ENCODE results near the gene CASP9. TPM values are rescaled to one million over a fixed set of nuclear protein-coding genes. Genes with fewer than 3 reads are reported as not detected.

CASP9 gene
- total RNA-seq, 1 donor from 2014 or later, result 18.6 TPM

GRCh38 chr1:15542388-15543250 lies 18.6 kb upstream of the CASP9 start:
- Mint-ChIP-seq H3K4me1 (ENCODE audit: low read depth) (no peaks in the 10 kb centered on the region), H3K27ac (no peak overlapping the region), H3K36me3 (ENCODE audit: low read depth) (peaks cover 32% of the 10 kb centered on the region), H3K9me3 (no peaks in the 10 kb centered on the region), H3K27me3 (ENCODE audit: low read depth) (no peaks in the 10 kb centered on the region), H3K4me3 (ENCODE audit: low read depth) (no peak overlapping the region)
- intact Hi-C loops (cut with micrococcal nuclease), result no loop called here
- DNase-seq (ENCODE audit: low spot score), result no peak

- peaks cover 42% of the 10 kb centered on the region for H3K36me3 Mint-ChIP-seq (ENCODE audit: low read depth)
- intact Hi-C loops (cut with micrococcal nuclease), result no loop called here
- no peaks in the 10 kb centered on the region for H3K27me3 Mint-ChIP-seq (ENCODE audit: low read depth)
- H3K4me1 Mint-ChIP-seq (ENCODE audit: low read depth), result no peaks in the 10 kb centered on the region
- H3K27ac Mint-ChIP-seq, result no peak overlapping the region
- no peak for DNase-seq (ENCODE audit: low spot score)
- no peaks in the 10 kb centered on the region for H3K9me3 Mint-ChIP-seq
- H3K4me3 Mint-ChIP-seq (ENCODE audit: low read depth), result no peak overlapping the region
These were observed 17.3 kb upstream of the CASP9 start for GRCh38 chr1:15541231-15541792.

- intact Hi-C loops (cut with micrococcal nuclease), result no loop called here
- Mint-ChIP-seq H3K27ac (peak overlapping the region; percentile 8), H3K27me3 (ENCODE audit: low read depth) (no peaks in the 10 kb centered on the region), H3K9me3 (no peaks in the 10 kb centered on the region), H3K4me3 (ENCODE audit: low read depth) (no peak overlapping the region), H3K4me1 (ENCODE audit: low read depth) (no peaks in the 10 kb centered on the region), H3K36me3 (ENCODE audit: low read depth) (peaks cover 42% of the 10 kb centered on the region)
- no peak for DNase-seq (ENCODE audit: low spot score)
These were observed 16.2 kb upstream of the CASP9 start for GRCh38 chr1:15540186-15540585.

GRCh38 chr1:15538771-15539170 lies 14.8 kb upstream of the CASP9 start:
- no peak for DNase-seq (ENCODE audit: low spot score)
- H3K27ac Mint-ChIP-seq, result no peak overlapping the region

GRCh38 chr1:15531682-15532081 lies 7.7 kb upstream of the CASP9 start:
- no peak for DNase-seq (ENCODE audit: low spot score)
- intact Hi-C loops (cut with micrococcal nuclease), result no loop called here
- Mint-ChIP-seq H3K4me1 (ENCODE audit: low read depth) (peaks cover 27% of the 10 kb centered on the region), H3K27me3 (ENCODE audit: low read depth) (no peaks in the 10 kb centered on the region), H3K36me3 (ENCODE audit: low read depth) (peaks cover 27% of the 10 kb centered on the region), H3K27ac (no peak overlapping the region), H3K4me3 (ENCODE audit: low read depth) (no peak overlapping the region), H3K9me3 (no peaks in the 10 kb centered on the region)

More at GRCh38 chr1:15538771-15539170, 14.8 kb upstream of the CASP9 start:
- H3K36me3 Mint-ChIP-seq (ENCODE audit: low read depth), result peaks cover 45% of the 10 kb centered on the region
- H3K4me3 Mint-ChIP-seq (ENCODE audit: low read depth), result no peak overlapping the region
- H3K4me1 Mint-ChIP-seq (ENCODE audit: low read depth), result no peaks in the 10 kb centered on the region
- H3K9me3 Mint-ChIP-seq, result no peaks in the 10 kb centered on the region
- H3K27me3 Mint-ChIP-seq (ENCODE audit: low read depth), result no peaks in the 10 kb centered on the region
- intact Hi-C loops (cut with micrococcal nuclease), result no loop called here

GRCh38 chr1:15531003-15531402 lies 7.0 kb upstream of the CASP9 start:
- Mint-ChIP-seq H3K4me1 (ENCODE audit: low read depth) (peaks cover 32% of the 10 kb centered on the region), H3K36me3 (ENCODE audit: low read depth) (peaks cover 22% of the 10 kb centered on the region), H3K27ac (no peak overlapping the region), H3K27me3 (ENCODE audit: low read depth) (no peaks in the 10 kb centered on the region), H3K9me3 (no peaks in the 10 kb centered on the region), H3K4me3 (ENCODE audit: low read depth) (no peak overlapping the region)
- intact Hi-C loops (cut with micrococcal nuclease), result no loop called here
- DNase-seq (ENCODE audit: low spot score), result no peak

GRCh38 chr1:15526490-15527339 lies 2.7 kb upstream of the CASP9 start, which contains the start of gene DNAJC16:
Gene DNAJC16, plus strand, starts transcription at chr1:15526848. Its CDS starts 2,258 bp downstream, at chr1:15529106.
- Mint-ChIP-seq H3K27me3 (ENCODE audit: low read depth) (no peaks in the 10 kb centered on the region), H3K27ac (peak within 1 kb of the TSS; percentile 98), H3K36me3 (ENCODE audit: low read depth) (peaks cover 17% of the 10 kb centered on the region), H3K9me3 (no peaks in the 10 kb centered on the region), H3K4me1 (ENCODE audit: low read depth) (peaks cover 44% of the 10 kb centered on the region), H3K4me3 (ENCODE audit: low read depth) (peak within 1 kb of the TSS; percentile 87)
- intact Hi-C loops (cut with micrococcal nuclease), result loop anchor here (1.0 kb wide), 3 partner anchors 58 to 841 kb away; partner anchors contain the start of genes DDI2 and SZRD1
- peak; percentile 99 for DNase-seq (ENCODE audit: low spot score)

- peaks cover 47% of the 10 kb centered on the region for H3K4me1 Mint-ChIP-seq (ENCODE audit: low read depth)
- H3K4me3 Mint-ChIP-seq (ENCODE audit: low read depth), result peak overlapping the region; percentile 87
- no peak for DNase-seq (ENCODE audit: low spot score)
- intact Hi-C loops (cut with micrococcal nuclease), result loop anchor here (1.0 kb wide), 3 partner anchors 58 to 841 kb away; partner anchors contain the start of genes DDI2 and SZRD1
- H3K27ac Mint-ChIP-seq, result peak overlapping the region; percentile 98
- no peaks in the 10 kb centered on the region for H3K27me3 Mint-ChIP-seq (ENCODE audit: low read depth)
- H3K9me3 Mint-ChIP-seq, result no peaks in the 10 kb centered on the region
- H3K36me3 Mint-ChIP-seq (ENCODE audit: low read depth), result peaks cover 18% of the 10 kb centered on the region
These were observed 2.0 kb upstream of the CASP9 start for GRCh38 chr1:15526021-15526489.

- Mint-ChIP-seq H3K9me3 (no peaks in the 10 kb centered on the region), H3K4me1 (ENCODE audit: low read depth) (peaks cover 44% of the 10 kb centered on the region), H3K27me3 (ENCODE audit: low read depth) (no peaks in the 10 kb centered on the region), H3K4me3 (ENCODE audit: low read depth) (peak overlapping the region; percentile 87), H3K36me3 (ENCODE audit: low read depth) (peaks cover 12% of the 10 kb centered on the region), H3K27ac (peak overlapping the region; percentile 98)
- intact Hi-C loops (cut with micrococcal nuclease), result loop anchor here (1.0 to 2.0 kb wide), 4 partner anchors 59 to 842 kb away; partner anchors contain the start of genes DDI2 and SZRD1
- DNase-seq (ENCODE audit: low spot score), result no peak
These were observed 1.3 kb upstream of the CASP9 start for GRCh38 chr1:15525050-15526020.

GRCh38 chr1:15524283-15525049 lies 451 bp upstream of the CASP9 start:
- H3K4me3 Mint-ChIP-seq (ENCODE audit: low read depth), result peak overlapping the region; percentile 87
- DNase-seq (ENCODE audit: low spot score), result peak; percentile 99
- H3K9me3 Mint-ChIP-seq, result no peaks in the 10 kb centered on the region
- peak overlapping the region; percentile 98 for H3K27ac Mint-ChIP-seq
- peaks cover 11% of the 10 kb centered on the region for H3K36me3 Mint-ChIP-seq (ENCODE audit: low read depth)
- intact Hi-C loops (cut with micrococcal nuclease), result loop anchor here (1.0 to 2.0 kb wide), 2 partner anchors 115 to 310 kb away; partner anchors contain the start of gene EFHD2
- peaks cover 46% of the 10 kb centered on the region for H3K4me1 Mint-ChIP-seq (ENCODE audit: low read depth)
- H3K27me3 Mint-ChIP-seq (ENCODE audit: low read depth), result no peaks in the 10 kb centered on the region

Measured in activated T-helper 2 cell treated with anti-CD3 and anti-CD28 coated beads, Interferon-gamma antibody, Interleukin-2, Interleukin-4, amounts not matched to agents 10 μg/mL and 5 μg/mL and 100 μg/mL, durations not matched to agents 14 hours and 24 hours and 36 hours (primary cell).